GM18519 (cell line): ENCODE results near the gene ATP23.

Source experiments
- ATAC-seq: cut with Tn5 transposase; IDR thresholded peaks from one replicate; pipeline ENCODE4 v1.9.1; 2021; ENCODE audit warnings: mild to moderate bottlenecking, moderate library complexity; ENCODE audit not compliant: unreplicated experiment, low FRiP score

The ATP23 gene

GRCh38 chr12:57965766-57966165, 24.4 kb downstream of the ATP23 start:
- ATAC-seq = no peak

- ATAC-seq = no peak
Measured at GRCh38 chr12:57966536-57966935, 25.2 kb downstream of the ATP23 start.

DNA sequence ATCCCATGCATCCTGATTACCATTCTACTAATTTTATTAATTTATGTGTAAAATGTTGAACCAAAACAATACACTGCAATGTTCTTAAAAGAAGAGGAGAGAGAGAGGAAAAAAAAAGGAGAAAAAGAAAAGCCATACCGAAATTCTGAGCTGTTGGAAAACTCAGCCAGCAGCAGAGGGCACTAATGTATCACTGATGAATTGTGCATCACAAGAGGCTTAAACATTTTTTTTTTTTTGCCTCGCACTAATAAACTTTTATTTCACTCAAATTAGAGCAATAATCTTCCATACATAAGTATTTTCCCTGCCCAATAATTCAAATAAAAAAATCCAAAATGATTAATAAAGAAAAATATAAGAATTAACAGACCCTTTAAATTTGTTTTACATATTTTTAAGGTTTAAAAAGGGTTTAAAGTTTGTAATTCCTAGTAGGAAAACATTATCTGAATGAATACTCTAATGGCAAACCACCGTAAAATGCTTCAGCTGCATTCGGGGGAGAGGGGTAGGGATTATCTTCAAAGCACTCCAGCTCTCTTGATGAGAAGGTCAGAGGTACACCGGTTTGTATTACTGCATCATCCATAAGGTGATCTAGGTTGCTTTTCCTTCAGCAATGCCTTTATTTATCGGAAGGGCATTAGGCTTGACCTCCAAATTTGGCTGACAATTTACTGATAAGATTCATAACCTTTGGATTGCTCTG, 41.9 kb downstream of the ATP23 start:
- ATAC-seq = no peak

DNA sequence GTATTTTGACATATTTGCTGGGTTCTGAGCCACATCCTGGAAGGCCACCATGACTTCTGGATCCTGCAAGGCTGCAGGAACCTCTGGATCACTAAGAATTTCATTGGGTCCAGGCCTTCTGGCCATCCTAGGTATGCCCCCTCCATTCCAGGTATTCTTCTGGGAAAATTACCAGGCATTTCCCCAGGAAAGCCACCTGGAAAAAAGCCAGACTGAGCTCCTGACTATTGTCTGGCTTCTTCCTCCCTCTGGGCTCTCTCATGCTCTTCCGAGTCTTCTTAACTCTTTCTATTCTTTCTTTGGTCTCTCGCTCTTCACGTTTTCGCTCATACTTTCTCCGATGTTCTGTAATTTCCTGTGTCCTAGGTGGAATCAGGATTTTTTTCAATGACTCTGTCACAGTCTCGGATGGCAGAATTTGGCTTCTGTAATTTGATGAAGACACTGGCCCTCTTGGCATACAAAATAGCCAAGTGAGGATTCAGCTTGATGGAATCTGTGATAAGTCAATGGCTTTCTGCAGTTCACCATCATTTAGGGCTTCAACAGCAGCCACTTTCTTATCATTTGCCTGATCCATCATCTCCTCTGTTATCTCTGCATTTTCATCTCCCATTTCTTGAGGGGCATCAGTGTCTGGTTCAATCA, 42.6 kb downstream of the ATP23 start:
- no peak for ATAC-seq

DNA sequence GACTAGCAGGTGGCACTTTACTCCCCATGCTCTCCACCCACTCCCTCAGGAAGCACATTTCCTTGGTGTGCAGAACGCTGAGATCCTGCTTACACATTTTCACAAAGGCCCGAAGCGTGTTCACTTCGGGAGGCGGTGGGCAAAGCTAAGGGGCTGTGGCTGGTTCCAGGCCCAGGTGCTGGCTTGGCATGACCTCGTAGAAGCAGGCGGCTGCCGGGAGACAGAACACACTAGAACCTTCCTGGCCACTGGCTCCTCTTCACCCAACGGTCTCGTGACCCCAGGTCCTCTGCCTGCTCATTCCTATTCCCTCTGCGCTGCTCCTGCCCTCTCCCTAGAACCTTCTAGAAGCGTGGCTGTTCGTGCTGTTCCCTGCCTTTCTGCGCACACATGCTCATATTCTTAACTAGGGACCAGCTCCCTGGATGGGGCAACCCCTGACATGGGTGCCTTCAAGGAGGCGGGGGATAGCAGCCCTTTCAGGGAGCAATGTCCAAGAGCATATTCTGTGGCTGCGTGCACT, 43.3 kb downstream of the ATP23 start:
- ATAC-seq = no peak

GRCh38 chr12:57985685-57986084, 44.3 kb downstream of the ATP23 start:
- no peak for ATAC-seq

GRCh38 chr12:57989838-57990237, 48.5 kb downstream of the ATP23 start:
- no peak for ATAC-seq

GRCh38 chr12:57990241-57990883, 49.0 kb downstream of the ATP23 start:
- no peak for ATAC-seq

DNA sequence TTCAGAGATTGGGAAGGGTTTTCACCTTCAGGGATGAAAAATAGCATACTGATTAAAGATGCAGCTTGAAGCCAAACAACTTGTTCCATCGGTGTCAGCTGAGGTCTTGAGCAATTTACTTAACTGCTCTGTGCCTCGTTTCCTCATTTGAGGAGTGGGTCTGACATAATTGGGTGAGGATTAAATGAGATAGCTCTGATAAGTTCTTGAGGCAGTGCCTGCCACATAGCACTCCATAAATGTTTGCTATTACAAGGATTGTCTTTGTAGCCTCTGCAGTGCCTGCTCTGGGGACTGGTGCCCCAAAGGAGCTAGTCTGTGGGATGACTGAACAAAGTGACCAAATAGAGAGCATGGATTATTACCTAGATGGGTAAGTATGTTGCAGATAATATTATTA, 50.6 kb downstream of the ATP23 start:
- ATAC-seq = no peak

GRCh38 chr12:57993030-57993429, 51.7 kb downstream of the ATP23 start:
- no peak for ATAC-seq

DNA sequence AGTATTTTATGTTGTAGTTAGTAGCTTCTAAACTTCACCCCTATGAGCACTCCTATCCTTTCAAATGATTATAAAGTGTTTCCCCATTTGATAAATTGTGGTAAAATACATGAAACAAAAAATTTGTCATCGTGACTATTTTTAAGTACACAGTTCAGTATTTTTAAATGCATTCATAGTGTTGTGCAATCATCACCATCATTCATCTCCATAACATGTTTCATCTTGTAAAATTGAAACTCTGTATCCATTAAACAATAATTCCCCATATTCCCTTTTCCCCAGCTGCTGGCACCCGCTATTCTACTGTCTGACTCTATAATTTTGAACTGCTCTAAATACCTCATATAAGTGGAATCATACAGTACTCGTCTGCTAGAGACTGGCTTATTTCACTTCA, 52.5 kb downstream of the ATP23 start:
- ATAC-seq = no peak

DNA sequence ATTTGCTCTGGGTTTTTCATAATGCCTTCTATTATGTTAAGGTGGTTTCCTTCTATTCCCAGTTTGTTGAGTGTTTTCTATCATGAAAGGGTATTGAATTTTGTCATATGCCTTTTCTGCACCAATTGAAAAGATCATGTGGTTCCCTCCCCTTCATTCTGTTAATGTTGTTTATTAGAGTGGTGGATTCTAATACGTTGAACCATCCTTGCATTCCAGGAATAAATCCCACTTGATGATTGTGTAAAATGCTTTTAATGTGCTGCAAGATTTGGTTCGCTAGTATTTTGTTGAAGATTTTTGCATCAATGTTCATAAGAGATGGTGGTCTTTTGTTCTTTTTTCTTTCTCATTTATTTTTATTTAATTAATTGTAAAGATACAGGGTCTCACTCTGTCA, 55.2 kb downstream of the ATP23 start:
- no peak for ATAC-seq

- no peak for ATAC-seq
Measured at GRCh38 chr12:57998251-57998650, 56.9 kb downstream of the ATP23 start.

- ATAC-seq = no peak
Measured at GRCh38 chr12:58000499-58000898, 59.1 kb downstream of the ATP23 start.

DNA sequence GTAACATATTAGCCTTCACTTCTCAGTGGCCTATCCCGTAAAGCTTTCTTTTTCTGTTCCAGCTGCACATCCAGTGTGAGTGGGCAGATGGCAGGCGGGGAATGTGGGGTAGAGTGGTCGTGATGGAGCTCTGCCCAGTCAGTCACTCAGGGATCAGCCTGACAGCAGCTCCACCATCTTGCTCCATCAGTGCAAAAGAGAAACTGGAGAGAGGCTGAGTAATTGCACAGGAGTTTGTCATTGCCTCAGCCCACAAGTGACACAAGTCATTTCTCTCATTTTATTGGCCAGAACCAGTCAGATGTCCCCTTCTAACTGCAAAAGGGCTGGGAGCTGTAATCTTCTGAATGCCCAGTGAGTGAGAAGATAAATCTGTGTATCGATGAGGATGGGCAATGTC, 66.5 kb downstream of the ATP23 start:
- no peak for ATAC-seq

GRCh38 chr12:58008634-58009033, 67.3 kb downstream of the ATP23 start:
- ATAC-seq = no peak
